LNCaP clone FGC (cell line): Measurements from ENCODE around the gene CPOX.

Source experiments
- DNase-seq: peaks from one replicate; pipeline ENCODE4 v3.0.0-alpha.2; 2011; ENCODE audit warnings: low read depth
- H3K4me3 ChIP-seq: 2 replicates; pipeline ENCODE4 v1.5.1; 2011; ENCODE audit warnings: mild to moderate bottlenecking, low read depth, low read length, control low read depth
- TF ChIP-seq, protein P1 (sequence below): IDR thresholded peaks from 2 replicates; pipeline ENCODE4 v1.5.1; 2012; ENCODE audit warnings: mild to moderate bottlenecking; ENCODE audit not compliant: control insufficient read depth, insufficient read depth; ENCODE audit errors: extremely low read depth

CPOX gene

DNA sequence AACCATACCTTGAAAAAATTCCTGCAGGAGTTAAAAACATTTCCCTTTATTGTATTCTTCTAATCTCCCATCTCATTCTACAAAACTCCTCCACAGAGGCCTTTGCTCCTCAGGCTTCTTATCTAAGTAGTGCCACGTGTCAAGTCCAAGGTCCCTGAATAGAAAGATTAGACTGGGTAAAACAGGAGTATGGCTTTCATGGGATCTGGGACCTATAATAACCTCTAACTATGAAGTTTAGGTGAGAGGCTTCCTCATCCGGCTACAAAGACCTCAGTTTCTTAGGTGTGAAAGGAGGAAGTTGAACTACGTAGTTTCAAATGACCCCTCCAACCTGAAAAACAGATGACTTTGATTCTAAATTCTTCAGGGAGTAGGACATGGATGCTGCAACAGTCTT, 41.7 kb downstream of the CPOX start:
- no peak overlapping the region for H3K4me3 ChIP-seq
- no peak for DNase-seq

DNA sequence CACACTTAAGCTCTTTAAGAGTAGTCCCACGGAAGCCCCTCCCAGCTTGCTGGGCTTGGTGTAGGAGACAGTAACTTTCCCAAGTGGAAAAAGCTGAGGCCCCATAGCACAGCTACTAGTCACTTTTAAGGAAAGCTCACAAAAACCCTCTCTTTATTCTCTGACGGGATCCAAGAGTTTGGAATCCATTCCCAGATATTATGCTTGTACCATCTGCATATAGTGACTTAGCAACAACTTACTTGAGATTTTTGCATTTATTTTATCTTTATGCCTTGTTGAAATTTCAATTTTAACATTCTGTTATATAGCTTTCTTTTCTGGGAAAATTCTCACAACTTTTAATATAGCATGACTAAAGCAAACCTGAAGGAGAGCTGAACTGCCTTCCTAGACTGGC, 42.2 kb downstream of the CPOX start:
- H3K4me3 ChIP-seq = no peak overlapping the region
- no peak for DNase-seq
- TF ChIP-seq, protein P1, sequence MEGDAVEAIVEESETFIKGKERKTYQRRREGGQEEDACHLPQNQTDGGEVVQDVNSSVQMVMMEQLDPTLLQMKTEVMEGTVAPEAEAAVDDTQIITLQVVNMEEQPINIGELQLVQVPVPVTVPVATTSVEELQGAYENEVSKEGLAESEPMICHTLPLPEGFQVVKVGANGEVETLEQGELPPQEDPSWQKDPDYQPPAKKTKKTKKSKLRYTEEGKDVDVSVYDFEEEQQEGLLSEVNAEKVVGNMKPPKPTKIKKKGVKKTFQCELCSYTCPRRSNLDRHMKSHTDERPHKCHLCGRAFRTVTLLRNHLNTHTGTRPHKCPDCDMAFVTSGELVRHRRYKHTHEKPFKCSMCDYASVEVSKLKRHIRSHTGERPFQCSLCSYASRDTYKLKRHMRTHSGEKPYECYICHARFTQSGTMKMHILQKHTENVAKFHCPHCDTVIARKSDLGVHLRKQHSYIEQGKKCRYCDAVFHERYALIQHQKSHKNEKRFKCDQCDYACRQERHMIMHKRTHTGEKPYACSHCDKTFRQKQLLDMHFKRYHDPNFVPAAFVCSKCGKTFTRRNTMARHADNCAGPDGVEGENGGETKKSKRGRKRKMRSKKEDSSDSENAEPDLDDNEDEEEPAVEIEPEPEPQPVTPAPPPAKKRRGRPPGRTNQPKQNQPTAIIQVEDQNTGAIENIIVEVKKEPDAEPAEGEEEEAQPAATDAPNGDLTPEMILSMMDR = no peak

More for the DNA sequence above, 41.7 kb downstream of the CPOX start:
- TF ChIP-seq, protein P1 = no peak

DNA sequence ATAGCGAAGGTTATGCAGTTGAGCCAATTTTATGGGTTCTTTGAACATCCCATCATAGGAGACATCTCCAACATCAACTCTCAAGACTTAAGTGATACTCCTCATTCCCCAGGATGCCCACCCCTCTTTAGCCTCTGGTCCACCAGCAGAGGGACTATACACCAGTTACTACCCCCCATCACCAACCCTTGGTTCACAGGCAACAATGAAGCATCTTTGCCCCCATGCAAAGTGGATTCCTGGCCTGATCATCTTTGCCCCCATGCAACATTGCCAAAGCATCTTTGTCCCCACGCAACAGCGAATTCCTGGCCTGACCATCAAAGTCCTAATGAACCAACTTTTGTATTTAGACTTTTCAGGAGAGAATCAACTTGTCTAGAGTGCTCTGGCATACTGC, 42.6 kb downstream of the CPOX start:
- H3K4me3 ChIP-seq = no peak overlapping the region
- DNase-seq = no peak
- TF ChIP-seq, protein P1 = no peak

DNA sequence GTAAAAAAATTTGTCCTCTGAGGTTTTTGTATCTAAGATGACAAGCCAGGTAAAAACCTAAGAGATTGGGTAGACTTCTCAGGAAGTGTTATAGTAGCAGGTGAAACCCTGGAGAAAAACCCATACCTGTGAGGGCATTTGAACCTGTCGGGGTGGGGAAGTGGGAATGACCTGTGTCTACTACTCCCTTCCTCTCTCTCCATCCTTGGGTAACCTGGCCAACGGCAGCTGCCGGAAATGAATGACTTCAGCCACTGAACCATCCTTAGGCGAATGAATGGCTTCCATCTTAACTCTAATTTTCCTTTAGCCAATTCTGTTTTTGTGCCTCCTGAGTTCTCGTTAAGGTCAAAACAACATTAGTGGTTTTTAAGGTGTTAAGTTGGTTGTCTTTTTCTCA, 44.9 kb downstream of the CPOX start:
- DNase-seq = no peak
- TF ChIP-seq, protein P1 = no peak
- H3K4me3 ChIP-seq = no peak overlapping the region

DNA sequence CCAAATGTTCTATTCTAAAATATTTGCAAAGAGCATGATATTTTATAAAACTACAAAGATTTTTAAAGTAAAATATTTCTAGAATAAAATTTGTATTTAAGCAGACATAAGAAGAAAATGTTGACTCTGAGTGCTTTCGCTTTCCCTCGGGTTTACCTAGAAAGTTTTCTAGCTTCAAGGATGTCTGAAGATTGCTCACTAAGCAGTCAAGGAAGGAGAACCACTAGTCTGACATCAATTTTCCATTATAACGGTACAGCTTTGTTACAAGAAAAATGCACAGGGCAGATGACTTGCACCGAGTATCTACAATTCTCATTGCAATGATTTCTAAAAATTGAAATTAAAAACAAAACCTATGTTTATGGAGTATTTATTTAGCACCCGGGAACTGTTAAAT, 47.5 kb downstream of the CPOX start:
- no peak overlapping the region for H3K4me3 ChIP-seq
- DNase-seq = no peak
- TF ChIP-seq, protein P1 = no peak

DNA sequence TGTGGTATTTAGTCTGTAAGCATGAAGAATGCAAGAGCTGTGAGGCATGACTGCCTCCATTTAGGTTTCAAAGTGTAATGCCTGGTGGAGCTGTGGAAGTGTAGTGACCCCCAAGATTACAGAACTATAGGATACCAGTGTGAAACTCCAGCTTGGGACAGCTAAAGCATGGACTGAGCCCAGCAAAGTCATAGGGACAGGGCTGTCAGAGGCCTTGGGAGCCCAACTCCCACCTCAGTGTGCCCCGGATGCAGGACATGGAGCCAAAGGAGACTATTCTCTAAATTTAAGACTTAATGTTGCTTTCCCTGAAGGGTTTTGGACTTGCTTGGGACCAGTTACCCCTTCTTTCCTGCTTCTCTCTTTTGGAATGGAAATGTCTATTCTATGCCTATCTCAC, 50.8 kb downstream of the CPOX start:
- no peak overlapping the region for H3K4me3 ChIP-seq
- DNase-seq = no peak
- TF ChIP-seq, protein P1 = no peak

DNA sequence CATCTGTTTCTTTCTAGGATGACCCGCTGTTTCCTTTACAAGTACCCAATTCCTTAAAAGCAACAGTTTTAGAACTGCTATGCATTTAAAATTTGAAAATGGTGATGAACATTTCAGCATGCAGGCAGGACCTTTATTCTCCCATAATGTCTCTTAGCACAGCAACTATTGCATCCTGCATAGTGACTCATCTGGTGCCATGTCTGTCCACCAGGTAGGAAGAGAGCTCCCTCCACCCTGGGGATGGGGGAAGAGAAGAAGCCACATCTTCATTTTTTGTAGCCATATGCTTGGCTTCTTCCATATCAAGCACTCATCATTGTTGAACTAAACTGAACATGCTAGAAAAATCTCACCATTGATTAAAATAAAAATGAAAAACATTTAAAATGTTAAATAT, 51.7 kb downstream of the CPOX start:
- H3K4me3 ChIP-seq = no peak overlapping the region
- TF ChIP-seq, protein P1 = no peak
- no peak for DNase-seq
